SK-N-SH (cell line): ENCODE results near the gene CDC14B. TPM values are rescaled to one million over a fixed set of nuclear protein-coding genes. Genes with fewer than 3 reads are reported as not detected.
A peak's percentile ranks its signal among the peaks of the same experiment; 100 is the strongest.

Experiments
- CTCF ChIA-PET: fragments of 300-600, 350-600 bp; formaldehyde crosslinking; extraction: SDS; loops from one replicate; lab custom pipeline; 2021; lab: Yijun Ruan, JAX
- POLR2A ChIA-PET: fragments of 350-600 bp; sonication (Branson Sonifier 250); formaldehyde crosslinking; extraction: SDS; loops from one replicate; lab custom pipeline; 2020; ENCODE audit warnings: antibody characterized with exemption, inconsistent platforms; lab: Yijun Ruan, JAX
- DNase-seq: peaks from one replicate; pipeline ENCODE4 v3.0.0; 2012
- H2AFZ ChIP-seq: fragments of 200-600 bp; sonication (generic); 2 replicates; pipeline ENCODE4 v1.8.1; 2016; ENCODE audit warnings: antibody characterized with exemption, mild to moderate bottlenecking, low read depth
- H3F3A ChIP-seq: fragments of 200-600 bp; sonication (generic); replicated peaks from 2 replicates; pipeline ENCODE3; 2016; ENCODE audit warnings: antibody characterized with exemption, mild to moderate bottlenecking; ENCODE audit not compliant: insufficient read depth
- H3K27ac ChIP-seq, 2 experiments: fragments of 200-500 bp in 1 of 2; fragments of 200-600 bp in 1 of 2; sonication (Bioruptor generic) in 1 of 2; sonication (generic), shearing (Covaris generic) in 1 of 2; 2 replicates each; pipeline versions ENCODE4 v1.5.1 to v1.6.1; 2014 to 2016; ENCODE audit warnings: low read depth in 2 of 2, inconsistent platforms in 1 of 2, low read length in 1 of 2, mild to moderate bottlenecking in 1 of 2, mixed read lengths in 1 of 2
- H3K27me3 ChIP-seq: fragments of 200-600 bp; sonication (generic), shearing (Covaris generic); 2 replicates; pipeline ENCODE4 v1.6.1; 2016; ENCODE audit warnings: mixed run types; ENCODE audit not compliant: insufficient read depth
- H3K36me3 ChIP-seq, 2 experiments: fragments of 200-500 bp in 1 of 2; fragments of 200-600 bp in 1 of 2; sonication (Bioruptor generic) in 1 of 2; sonication (generic) in 1 of 2; replicated peaks in 1 of 2; 2 replicates each; pipeline versions ENCODE3 to v1.5.1; 2014 to 2016; ENCODE audit warnings: low read length in 1 of 2, mild to moderate bottlenecking in 1 of 2; ENCODE audit not compliant: insufficient read depth in 2 of 2, control insufficient read depth in 1 of 2
- H3K4me1 ChIP-seq, 2 experiments: fragments of 200-500 bp in 1 of 2; fragments of 200-600 bp in 1 of 2; sonication (Bioruptor generic) in 1 of 2; sonication (generic), shearing (Covaris generic) in 1 of 2; 2 replicates each; pipeline versions ENCODE4 v1.5.1 to v1.6.1; 2014 to 2016; ENCODE audit warnings: low read depth in 1 of 2, low read length in 1 of 2, mixed run types in 1 of 2; ENCODE audit not compliant: insufficient read depth in 2 of 2, control insufficient read depth in 1 of 2
- H3K4me2 ChIP-seq: fragments of 200-600 bp; sonication (generic), shearing (Covaris generic); 2 replicates; pipeline ENCODE4 v1.6.1; 2017; ENCODE audit warnings: mixed run types
- H3K4me3 ChIP-seq, 2 experiments: fragments of 200-500 bp in 1 of 2; fragments of 200-600 bp in 1 of 2; sonication (Bioruptor generic) in 1 of 2; sonication (generic), shearing (Covaris generic) in 1 of 2; 2 replicates each; pipeline versions ENCODE4 v1.5.1 to v1.8.1; 2014 to 2016; ENCODE audit warnings: low read depth in 2 of 2, inconsistent platforms in 1 of 2, low read length in 1 of 2, mild to moderate bottlenecking in 1 of 2, mixed read lengths in 1 of 2, moderate library complexity in 1 of 2
- H3K79me2 ChIP-seq: fragments of 200-600 bp; sonication (generic); 2 replicates; pipeline ENCODE4 v1.8.1; 2017; ENCODE audit warnings: mild to moderate bottlenecking; ENCODE audit not compliant: insufficient read depth
- H3K9ac ChIP-seq: fragments of 200-600 bp; sonication (generic); 2 replicates; pipeline ENCODE4 v1.6.1; 2017; ENCODE audit warnings: mixed run types
- H3K9me2 ChIP-seq: fragments of 200-600 bp; sonication (generic); 2 replicates; pipeline ENCODE4 v1.6.1; 2017; ENCODE audit warnings: mixed run types
- H3K9me3 ChIP-seq: fragments of 200-600 bp; sonication (generic); 2 replicates; pipeline ENCODE4 v1.6.1; 2017; ENCODE audit warnings: mixed run types, mild to moderate bottlenecking, moderate library complexity
- H4K20me1 ChIP-seq: fragments of 200-600 bp; sonication (generic); 2 replicates; pipeline ENCODE4 v1.6.1; 2017; ENCODE audit warnings: mild to moderate bottlenecking, mixed run types; ENCODE audit not compliant: insufficient read depth
- CHD2 ChIP-seq: fragments of 150-350 bp; IDR thresholded peaks from 2 replicates; pipeline ENCODE4 v1.6.1; 2018; ENCODE audit warnings: low read length; ENCODE audit not compliant: partially characterized antibody
- CTCF ChIP-seq: fragments of 200-600 bp; sonication (generic); IDR thresholded peaks from 2 replicates; pipeline ENCODE4 v1.6.1; 2017; ENCODE audit warnings: antibody characterized with exemption, mild to moderate bottlenecking, moderate library complexity
- EZH2phosphoT487 ChIP-seq: fragments of 200-600 bp; sonication (generic); IDR thresholded peaks from 2 replicates; pipeline ENCODE4 v1.6.1; 2017; ENCODE audit warnings: low read depth, mixed run types, mild to moderate bottlenecking, antibody characterized with exemption, moderate library complexity, borderline replicate concordance
- GATA2 ChIP-seq: sonication (generic); formaldehyde crosslinking; IDR thresholded peaks from 2 replicates; pipeline ENCODE4 v1.5.0; 2020; ENCODE audit warnings: mild to moderate bottlenecking, missing genetic modification reagents
- MAX ChIP-seq: IDR thresholded peaks from 2 replicates; pipeline ENCODE4 v1.4.0; 2012; ENCODE audit warnings: low read depth
- NFIC ChIP-seq: IDR thresholded peaks from 2 replicates; pipeline ENCODE4 v1.4.0; 2012; ENCODE audit warnings: borderline replicate concordance
- NRF1 ChIP-seq: IDR thresholded peaks from 2 replicates; pipeline ENCODE4 v1.6.1; 2012; ENCODE audit warnings: low read depth, mild to moderate bottlenecking, low read length
- POLR2AphosphoS5 ChIP-seq: IDR thresholded peaks from 2 replicates; pipeline ENCODE4 v1.6.1; 2012; ENCODE audit warnings: low read depth, low read length
- RAD21 ChIP-seq: IDR thresholded peaks from 2 replicates; pipeline ENCODE4 v1.6.1; 2012; ENCODE audit warnings: mild to moderate bottlenecking, low read length
- RFX5 ChIP-seq: IDR thresholded peaks from 2 replicates; pipeline ENCODE4 v1.6.1; 2012; ENCODE audit warnings: mild to moderate bottlenecking, improper control_type of control experiment, low read length
- SIN3A ChIP-seq: IDR thresholded peaks from 2 replicates; pipeline ENCODE4 v1.6.1; 2012; ENCODE audit warnings: low read depth, mild to moderate bottlenecking, low read length, moderate library complexity, borderline replicate concordance
- SMC3 ChIP-seq: IDR thresholded peaks from 2 replicates; pipeline ENCODE4 v1.6.1; 2012; ENCODE audit warnings: low read depth, low read length, improper control_type of control experiment
- TCF12 ChIP-seq: IDR thresholded peaks from 2 replicates; pipeline ENCODE4 v1.4.0; 2012
- USF1 ChIP-seq: IDR thresholded peaks from 2 replicates; pipeline ENCODE4 v1.4.0; 2012; ENCODE audit warnings: low read depth, borderline replicate concordance
- USF2 ChIP-seq: fragments of 150-350 bp; IDR thresholded peaks from 2 replicates; pipeline ENCODE4 v1.6.1; 2017; ENCODE audit warnings: antibody characterized with exemption, low read length, low read depth, borderline replicate concordance
- YY1 ChIP-seq: IDR thresholded peaks from 2 replicates; pipeline ENCODE4 v1.4.0; 2012; ENCODE audit warnings: low read depth, mild to moderate bottlenecking
- ZBTB33 ChIP-seq: IDR thresholded peaks from 2 replicates; pipeline ENCODE4 v1.4.0; 2012; ENCODE audit warnings: low read depth, borderline replicate concordance
- WGBS: methylation state at CpG from one replicate; pipeline ENCODE4 v1.1.6; 2017; ENCODE audit warnings: low lambda C conversion rate; 5-methylcytosine and 5-hydroxymethylcytosine counted together
- polyA plus RNA-seq, 3 experiments: library from polyadenylated mRNA; depleted of rRNA; stranded (reverse); fragments of >200 nt; gene quantifications; 2 replicates each; pipeline ENCODE4 v1.2.3, GENCODE V29; 2012

Gene CDC14B
- polyA plus RNA-seq, 1 of the 3 experiments (the other 2 are of a cell fraction): 10.1 TPM

- Histone ChIP-seq H2AFZ (no peak overlapping the region), H3K27ac (peak overlapping the region in 1 of 2 experiments; percentile 12; a peak in 1 of 4 replicates), H3K9me2 (no peaks in the 10 kb centered on the region), H3K9me3 (no peaks in the 10 kb centered on the region), H3K4me1 (peaks cover 0 to 2% of the 10 kb centered on the region in 2 experiments; a peak in 1 of 4 replicates), H3K4me2 (no peak overlapping the region), H3K9ac (no peak overlapping the region), H3K79me2 (no peaks in the 10 kb centered on the region), H4K20me1 (no peaks in the 10 kb centered on the region), H3K4me3 (no peak overlapping the region), H3F3A (peaks cover 15% of the 10 kb centered on the region), H3K36me3 (peaks cover 11 to 25% of the 10 kb centered on the region in 2 experiments), H3K27me3 (no peaks in the 10 kb centered on the region)
- ChIA-PET CTCF (interaction anchor here (1.0 kb wide), 1 partner anchor 313 kb away, joined by 3 read pairs; no protein-coding TSS in a partner anchor), POLR2A (no interaction called here)
- TF ChIP-seq POLR2AphosphoS5: no peak
- no peak for TF ChIP-seq USF2
- TF ChIP-seq NRF1: no peak
- TF ChIP-seq YY1: no peak
- no peak for TF ChIP-seq NFIC
- no peak for TF ChIP-seq MAX
- no peak for TF ChIP-seq EZH2phosphoT487
- TF ChIP-seq CTCF: no peak
- TF ChIP-seq RFX5: no peak
- no peak for TF ChIP-seq RAD21
- TF ChIP-seq TCF12: no peak
- TF ChIP-seq SIN3A: no peak
- no peak for TF ChIP-seq CHD2
- TF ChIP-seq ZBTB33: no peak
- no peak for TF ChIP-seq SMC3
- TF ChIP-seq USF1: no peak
- no peak for TF ChIP-seq GATA2 (CRISPR knock-in tag)
- 92% methylated on average over 3 of the region's 3 CpGs for WGBS
- no peak for DNase-seq
Observed at GRCh38 chr9:96641514-96641913, 21.9 kb upstream of the CDC14B start.
